Measurements from ENCODE around the gene IGF1. TPM values are rescaled to one million over a fixed set of nuclear protein-coding genes. Genes with fewer than 3 reads are reported as not detected.

The IGF1 gene
- total RNA-seq, 4 donors from 2014 or later, result 0.84 to 42.3 (median 4.9) TPM

GRCh38 chr12:102430661-102431060 is 49.7 kb downstream of the IGF1 start:
- TF ChIP-seq, protein P1, sequence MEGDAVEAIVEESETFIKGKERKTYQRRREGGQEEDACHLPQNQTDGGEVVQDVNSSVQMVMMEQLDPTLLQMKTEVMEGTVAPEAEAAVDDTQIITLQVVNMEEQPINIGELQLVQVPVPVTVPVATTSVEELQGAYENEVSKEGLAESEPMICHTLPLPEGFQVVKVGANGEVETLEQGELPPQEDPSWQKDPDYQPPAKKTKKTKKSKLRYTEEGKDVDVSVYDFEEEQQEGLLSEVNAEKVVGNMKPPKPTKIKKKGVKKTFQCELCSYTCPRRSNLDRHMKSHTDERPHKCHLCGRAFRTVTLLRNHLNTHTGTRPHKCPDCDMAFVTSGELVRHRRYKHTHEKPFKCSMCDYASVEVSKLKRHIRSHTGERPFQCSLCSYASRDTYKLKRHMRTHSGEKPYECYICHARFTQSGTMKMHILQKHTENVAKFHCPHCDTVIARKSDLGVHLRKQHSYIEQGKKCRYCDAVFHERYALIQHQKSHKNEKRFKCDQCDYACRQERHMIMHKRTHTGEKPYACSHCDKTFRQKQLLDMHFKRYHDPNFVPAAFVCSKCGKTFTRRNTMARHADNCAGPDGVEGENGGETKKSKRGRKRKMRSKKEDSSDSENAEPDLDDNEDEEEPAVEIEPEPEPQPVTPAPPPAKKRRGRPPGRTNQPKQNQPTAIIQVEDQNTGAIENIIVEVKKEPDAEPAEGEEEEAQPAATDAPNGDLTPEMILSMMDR (IDR thresholded peaks at IDR 0.05), result no peak
- TF ChIP-seq POLR2A (IDR thresholded peaks at IDR 0.05), result no peak
- WGBS, 2 donors, result 39 to 54% methylated on average over 3 of the region's 3 CpGs
- no peak overlapping the region for H3K4me3 ChIP-seq (ENCODE audit: low read depth, poor library complexity, severe bottlenecking)
- peak in 1 of 2 donors; percentile 24 for DNase-seq (ENCODE audit: low spot score in 2 of 2)
- intact Hi-C loops (cut with DNase I; ENCODE audit: low total_unique reads), result no loop called here

DNA sequence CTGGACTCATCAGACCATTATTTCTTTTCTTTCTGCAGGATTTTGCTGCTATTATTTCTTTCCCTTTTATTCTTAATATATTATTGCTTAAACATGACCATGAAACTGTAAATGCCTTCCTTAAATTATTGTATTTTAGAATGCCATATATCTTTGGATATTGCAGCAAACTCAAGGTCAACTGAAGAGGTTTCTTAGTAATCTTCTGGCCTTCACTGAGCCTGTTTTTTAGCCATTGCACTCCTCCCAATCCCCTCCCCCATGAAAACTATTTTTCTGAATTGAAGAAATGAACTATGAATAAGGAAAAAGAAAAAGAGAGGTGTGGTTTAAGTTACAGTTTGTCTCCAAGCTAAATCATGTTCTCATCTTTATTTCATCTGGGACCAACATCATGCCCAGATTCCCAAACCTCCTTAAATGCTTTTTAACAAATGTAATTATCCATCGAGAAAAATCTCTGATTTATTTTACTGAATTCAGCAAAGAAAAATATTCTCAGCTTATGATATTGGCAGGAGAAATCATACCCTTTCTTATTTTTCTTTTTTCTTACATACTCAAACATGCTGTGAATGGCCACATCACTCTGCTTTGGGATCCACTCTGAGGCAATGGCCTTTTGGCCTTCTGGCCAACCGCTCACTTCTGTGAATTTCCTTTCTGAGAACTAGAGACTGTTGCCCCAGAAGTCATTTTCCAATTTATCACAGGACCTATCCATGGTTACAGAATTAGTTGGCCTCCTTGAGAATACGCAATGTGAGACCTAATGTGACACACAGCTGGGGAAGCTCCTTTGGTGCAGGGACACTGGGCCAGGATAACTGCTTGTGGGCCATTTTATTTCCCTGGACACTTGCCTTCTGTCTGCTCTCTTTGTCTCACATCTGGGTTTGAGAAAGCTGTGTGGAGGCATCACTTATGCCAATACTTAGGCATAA is 50.9 kb downstream of the IGF1 start:
- no peak for TF ChIP-seq POLR2A (IDR thresholded peaks at IDR 0.05)
- TF ChIP-seq, protein P1 (IDR thresholded peaks at IDR 0.05), result no peak
- no peak overlapping the region for H3K4me3 ChIP-seq (ENCODE audit: low read depth, poor library complexity, severe bottlenecking)
- intact Hi-C loops (cut with DNase I; ENCODE audit: low total_unique reads), result no loop called here
- DNase-seq (ENCODE audit: low spot score in 2 of 2), result peak; percentile 27 to 85
- WGBS, 2 donors, result 61 to 67% methylated on average over 3 of the region's 3 CpGs

DNA sequence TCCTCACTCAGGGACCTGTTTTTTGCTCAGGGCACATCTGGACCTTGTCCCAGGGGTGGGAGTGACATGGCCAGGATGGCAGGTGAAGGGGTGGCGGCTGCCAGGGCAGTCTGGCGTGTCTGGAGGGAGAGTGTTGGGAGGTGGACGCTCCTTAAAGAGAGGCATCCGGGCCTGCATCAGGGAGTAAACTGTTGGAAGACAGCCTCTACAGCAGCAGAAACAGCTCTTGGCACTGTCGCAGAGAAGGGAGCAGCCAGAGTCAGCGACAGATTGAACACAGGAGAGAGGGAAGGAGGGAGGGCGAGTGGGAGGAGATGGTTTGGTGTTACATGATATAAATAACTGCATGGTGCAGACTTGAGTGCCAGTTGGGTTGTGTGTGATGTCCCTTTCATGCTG is 52.8 kb downstream of the IGF1 start:
- H3K4me3 ChIP-seq (ENCODE audit: low read depth, poor library complexity, severe bottlenecking), result no peak overlapping the region
- TF ChIP-seq POLR2A (IDR thresholded peaks at IDR 0.05), result no peak
- TF ChIP-seq, protein P1 (IDR thresholded peaks at IDR 0.05), result no peak
- no peak for DNase-seq (ENCODE audit: low spot score in 2 of 2)
- 27 to 31% methylated on average over 7 of the region's 7 CpGs for WGBS, 2 donors
- intact Hi-C loops (cut with DNase I; ENCODE audit: low total_unique reads), result no loop called here

DNA sequence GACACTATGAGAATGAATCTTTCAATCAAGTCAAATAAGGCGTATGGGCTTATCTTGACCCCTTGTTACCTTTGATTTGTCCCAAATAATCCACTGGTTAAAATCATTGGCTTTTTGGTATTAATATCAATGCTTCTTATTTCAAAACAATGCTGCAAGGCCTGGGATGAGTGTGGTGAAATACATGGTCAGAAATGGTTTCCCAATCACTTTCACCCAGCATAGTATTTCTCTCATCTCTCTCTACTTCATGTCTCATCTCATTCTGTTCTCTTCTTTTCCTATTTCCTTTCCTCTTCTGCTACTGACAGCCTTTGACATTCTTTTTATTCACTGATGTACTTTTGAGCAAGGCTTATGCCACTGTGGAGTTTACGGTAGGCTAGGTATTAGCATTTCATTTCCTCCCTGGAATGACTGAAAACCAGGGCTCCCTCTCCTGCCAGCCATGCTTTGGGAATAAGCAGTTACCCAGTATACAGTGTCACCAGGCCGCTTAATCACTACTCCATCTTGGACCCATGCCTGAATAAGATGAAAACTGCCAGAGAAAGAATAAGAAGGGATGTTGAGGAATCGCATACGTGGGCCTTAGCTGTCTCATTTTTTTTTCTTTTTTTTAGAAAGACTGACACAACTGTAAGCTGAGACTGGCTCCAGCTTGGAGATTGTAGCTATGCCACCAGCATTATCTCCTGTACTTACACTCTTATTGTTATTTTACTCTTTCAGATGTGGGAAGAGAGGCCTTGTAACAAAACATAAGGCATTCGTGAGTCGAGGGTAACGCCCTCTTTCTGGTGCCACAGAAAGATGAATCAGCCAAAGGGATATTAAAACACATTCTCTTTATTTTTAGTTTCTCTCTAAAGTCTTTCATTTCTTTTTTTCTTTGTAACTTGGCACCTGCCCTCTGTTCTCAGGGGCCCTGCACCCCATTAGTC is 53.5 kb downstream of the IGF1 start:
- H3K4me3 ChIP-seq (ENCODE audit: low read depth, poor library complexity, severe bottlenecking), result no peak overlapping the region
- no peak for TF ChIP-seq POLR2A (IDR thresholded peaks at IDR 0.05)
- TF ChIP-seq, protein P1 (IDR thresholded peaks at IDR 0.05), result no peak
- intact Hi-C loops (cut with DNase I; ENCODE audit: low total_unique reads), result no loop called here
- DNase-seq (ENCODE audit: low spot score in 2 of 2), result no peak
- WGBS, 2 donors, result 38 to 51% methylated on average over 8 of the region's 8 CpGs

- 53 to 60% methylated on average over 5 of the region's 5 CpGs for WGBS, 2 donors
- no peak for TF ChIP-seq POLR2A (IDR thresholded peaks at IDR 0.05)
- TF ChIP-seq, protein P1 (IDR thresholded peaks at IDR 0.05), result no peak
- DNase-seq (ENCODE audit: low spot score in 2 of 2), result no peak
- intact Hi-C loops (cut with DNase I; ENCODE audit: low total_unique reads), result loop anchor here (1.0 kb wide), 1 partner anchor 19 kb away; no protein-coding TSS in a partner anchor
- no peak overlapping the region for H3K4me3 ChIP-seq (ENCODE audit: low read depth, poor library complexity, severe bottlenecking)
These were observed 55.0 kb downstream of the IGF1 start for GRCh38 chr12:102425109-102426039.
